Esophagus muscularis mucosa (tissue), 4 donors: ENCODE data around the gene DGCR2. TPM values are rescaled to one million over a fixed set of nuclear protein-coding genes. Genes with fewer than 3 reads are reported as not detected.

Source experiments
- DNase-seq: peaks from one replicate; pipeline ENCODE4 v3.0.0-alpha.2; 2017; ENCODE audit errors: extremely low spot score
- H3K27ac ChIP-seq, 4 donors: fragments of 200-600 bp; sonication (generic); replicated peaks in 1 of 4; 1 replicate in 3 of 4; 2 replicates in 1 of 4; pipeline ENCODE4 v1.5.1; 2016 to 2019; ENCODE audit warnings: mild to moderate bottlenecking in 1 of 4
- H3K27me3 ChIP-seq, 4 donors: fragments of 200-600 bp; sonication (generic); one replicate each; pipeline versions ENCODE4 v1.5.1 to v1.6.0; 2016 to 2019
- H3K36me3 ChIP-seq, 4 donors: fragments of 200-600 bp; sonication (generic); one replicate each; pipeline ENCODE4 v1.5.1; 2016 to 2019
- H3K4me1 ChIP-seq, 4 donors: fragments of 200-600 bp; sonication (generic); one replicate each; pipeline ENCODE4 v1.5.1; 2016 to 2019
- H3K4me3 ChIP-seq, 4 donors: fragments of 200-600 bp; sonication (generic); 1 replicate in 2 of 4; 2 replicates in 2 of 4; pipeline ENCODE4 v1.5.1; 2016 to 2019; ENCODE audit warnings: mild to moderate bottlenecking in 4 of 4, moderate library complexity in 1 of 4
- H3K9me3 ChIP-seq, 4 donors: fragments of 200-600 bp; sonication (generic); 1 replicate in 3 of 4; 2 replicates in 1 of 4; pipeline ENCODE4 v1.5.1; 2016 to 2019
- EP300 ChIP-seq: sonication (generic); formaldehyde crosslinking; IDR thresholded peaks from one replicate; pipeline ENCODE4 v1.6.1; 2017; ENCODE audit warnings: antibody characterized with exemption
- POLR2A ChIP-seq: fragments of 450-650 bp; IDR thresholded peaks from one replicate; pipeline ENCODE4 v1.6.1; 2017; ENCODE audit warnings: antibody characterized with exemption, moderate library complexity, mild to moderate bottlenecking, low read depth
- POLR2AphosphoS5 ChIP-seq, 2 donors: sonication (generic); formaldehyde crosslinking; IDR thresholded peaks; one replicate each; pipeline ENCODE4 v1.6.1; 2017; ENCODE audit warnings: antibody characterized with exemption in 2 of 2
- WGBS: methylation state at CpG from one replicate; pipeline ENCODE4 v1.1.5; 2018; 5-methylcytosine and 5-hydroxymethylcytosine counted together
- intact Hi-C: fragments of 100-400 bp; cut with DNase I; formaldehyde crosslinking; loops from one replicate; pipeline ENCODE4 v1.15.1; 2023
- total RNA-seq, 4 donors: library from RNA; depleted of rRNA; stranded (reverse); fragments of >200 nt; gene quantifications; one replicate each; pipeline versions ENCODE4 v1.1.0 to v1.2.1, GENCODE V29; 2016
- TF ChIP-seq, protein P1 (sequence below), 3 experiments: fragments of 200-600 bp in 2 of 3; fragments of 450-650 bp in 1 of 3; sonication (generic) in 2 of 3; IDR thresholded peaks; one replicate each; pipeline ENCODE4 v1.5.1; 2017 to 2019; ENCODE audit warnings: antibody characterized with exemption in 3 of 3, mild to moderate bottlenecking in 2 of 3, moderate library complexity in 1 of 3

Gene DGCR2
- total RNA-seq, 4 donors from 2014 or later = 45.7 to 79.6 (median 65.4) TPM

DNA sequence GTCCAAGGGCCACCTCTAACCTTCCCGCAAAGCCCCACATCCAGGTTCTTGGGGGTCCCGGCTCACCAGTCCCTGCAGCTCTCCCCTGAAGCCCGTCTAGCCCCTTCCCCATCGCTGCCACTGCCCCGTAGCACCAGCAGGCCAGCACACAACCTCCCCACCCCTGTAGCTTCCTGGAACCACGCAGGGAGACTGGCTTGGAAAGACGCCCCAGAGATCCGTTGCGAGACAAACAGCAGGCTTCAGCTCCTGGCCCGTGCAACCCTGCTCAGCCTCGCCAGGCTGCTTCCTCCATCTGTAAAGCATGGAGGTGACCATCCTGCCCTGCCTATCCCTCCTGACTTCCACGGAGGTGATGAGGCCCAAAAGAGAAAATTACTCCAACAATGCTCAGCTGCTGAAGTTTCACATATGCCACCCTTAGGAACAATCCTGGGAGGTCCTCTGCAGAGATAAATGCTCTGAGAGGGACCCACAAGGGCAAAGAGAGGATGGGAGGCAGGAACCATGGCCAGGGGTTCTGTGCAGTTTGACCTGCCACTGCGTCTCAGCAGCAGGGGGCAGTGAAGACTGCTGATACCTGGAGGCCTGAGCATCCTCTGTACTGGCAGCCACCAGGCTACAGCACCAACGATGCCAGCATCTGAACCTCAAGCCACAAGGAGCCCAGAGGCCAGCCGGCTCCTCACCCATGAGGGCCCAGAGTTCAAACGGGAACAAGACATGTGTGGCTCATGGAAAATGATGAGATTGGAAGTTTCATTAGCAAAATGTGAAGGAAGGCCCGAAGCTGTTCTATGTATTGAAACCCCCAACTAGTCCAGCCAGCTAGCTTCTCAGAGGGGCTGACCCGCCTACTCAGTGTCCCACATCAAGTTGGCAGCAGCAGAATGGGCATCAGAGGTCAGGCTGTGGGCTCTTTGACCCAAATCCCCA, 16.1 kb downstream of the DGCR2 start:
- H3K27ac ChIP-seq = peak overlapping the region in 1 of 4 donors; percentile 36
- peaks cover 57 to 78% (median 74%) of the 10 kb centered on the region in 4 donors for H3K4me1 ChIP-seq
- DNase-seq = no peak
- H3K4me3 ChIP-seq = no peak overlapping the region
- H3K27me3 ChIP-seq = no peaks in the 10 kb centered on the region
- intact Hi-C loops = no loop called here
- H3K36me3 ChIP-seq = peaks cover 0 to 1% (median 0%) of the 10 kb centered on the region in 4 donors
- WGBS = 70% methylated on average over 15 of the region's 18 CpGs
- TF ChIP-seq, protein P1, sequence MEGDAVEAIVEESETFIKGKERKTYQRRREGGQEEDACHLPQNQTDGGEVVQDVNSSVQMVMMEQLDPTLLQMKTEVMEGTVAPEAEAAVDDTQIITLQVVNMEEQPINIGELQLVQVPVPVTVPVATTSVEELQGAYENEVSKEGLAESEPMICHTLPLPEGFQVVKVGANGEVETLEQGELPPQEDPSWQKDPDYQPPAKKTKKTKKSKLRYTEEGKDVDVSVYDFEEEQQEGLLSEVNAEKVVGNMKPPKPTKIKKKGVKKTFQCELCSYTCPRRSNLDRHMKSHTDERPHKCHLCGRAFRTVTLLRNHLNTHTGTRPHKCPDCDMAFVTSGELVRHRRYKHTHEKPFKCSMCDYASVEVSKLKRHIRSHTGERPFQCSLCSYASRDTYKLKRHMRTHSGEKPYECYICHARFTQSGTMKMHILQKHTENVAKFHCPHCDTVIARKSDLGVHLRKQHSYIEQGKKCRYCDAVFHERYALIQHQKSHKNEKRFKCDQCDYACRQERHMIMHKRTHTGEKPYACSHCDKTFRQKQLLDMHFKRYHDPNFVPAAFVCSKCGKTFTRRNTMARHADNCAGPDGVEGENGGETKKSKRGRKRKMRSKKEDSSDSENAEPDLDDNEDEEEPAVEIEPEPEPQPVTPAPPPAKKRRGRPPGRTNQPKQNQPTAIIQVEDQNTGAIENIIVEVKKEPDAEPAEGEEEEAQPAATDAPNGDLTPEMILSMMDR (IDR thresholded peaks at IDR 0.05) = no peak
- TF ChIP-seq EP300 (no peak), POLR2A (no peak), POLR2AphosphoS5 (IDR thresholded peaks at IDR 0.05) (no peak)
- H3K9me3 ChIP-seq = no peaks in the 10 kb centered on the region

DNA sequence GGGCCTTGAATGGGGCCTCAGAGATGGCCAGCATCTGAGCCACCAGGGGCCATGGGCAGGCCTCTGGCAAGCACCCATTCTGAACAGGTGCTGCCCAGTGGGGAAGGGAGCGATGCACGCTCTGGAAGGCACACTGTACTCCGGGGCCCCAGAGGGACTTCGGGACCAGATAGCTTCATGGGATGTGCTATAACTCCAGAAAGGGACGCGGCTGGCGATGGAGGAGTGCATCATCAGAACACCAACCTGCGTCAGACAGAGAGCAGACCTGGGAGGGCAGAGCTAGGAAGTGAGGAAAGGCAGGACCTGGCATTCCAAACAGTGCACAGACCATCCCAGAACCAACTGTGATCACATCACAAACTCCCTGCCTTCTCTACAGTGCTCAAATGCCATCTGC, 16.8 kb downstream of the DGCR2 start:
- no peak for DNase-seq
- Histone ChIP-seq H3K4me3 (no peak overlapping the region), H3K36me3 (peaks cover 0 to 3% (median 0%) of the 10 kb centered on the region in 4 donors), H3K27ac (peak overlapping the region in 1 of 4 donors; percentile 36), H3K9me3 (no peaks in the 10 kb centered on the region), H3K4me1 (peaks cover 52 to 71% (median 68%) of the 10 kb centered on the region in 4 donors), H3K27me3 (no peaks in the 10 kb centered on the region)
- TF ChIP-seq, protein P1 (IDR thresholded peaks at IDR 0.05) = no peak
- no peak for TF ChIP-seq POLR2A
- TF ChIP-seq POLR2AphosphoS5 (IDR thresholded peaks at IDR 0.05) = no peak
- no peak for TF ChIP-seq EP300
- intact Hi-C loops = no loop called here
- WGBS = 100% methylated on average over 2 of the region's 8 CpGs

DNA sequence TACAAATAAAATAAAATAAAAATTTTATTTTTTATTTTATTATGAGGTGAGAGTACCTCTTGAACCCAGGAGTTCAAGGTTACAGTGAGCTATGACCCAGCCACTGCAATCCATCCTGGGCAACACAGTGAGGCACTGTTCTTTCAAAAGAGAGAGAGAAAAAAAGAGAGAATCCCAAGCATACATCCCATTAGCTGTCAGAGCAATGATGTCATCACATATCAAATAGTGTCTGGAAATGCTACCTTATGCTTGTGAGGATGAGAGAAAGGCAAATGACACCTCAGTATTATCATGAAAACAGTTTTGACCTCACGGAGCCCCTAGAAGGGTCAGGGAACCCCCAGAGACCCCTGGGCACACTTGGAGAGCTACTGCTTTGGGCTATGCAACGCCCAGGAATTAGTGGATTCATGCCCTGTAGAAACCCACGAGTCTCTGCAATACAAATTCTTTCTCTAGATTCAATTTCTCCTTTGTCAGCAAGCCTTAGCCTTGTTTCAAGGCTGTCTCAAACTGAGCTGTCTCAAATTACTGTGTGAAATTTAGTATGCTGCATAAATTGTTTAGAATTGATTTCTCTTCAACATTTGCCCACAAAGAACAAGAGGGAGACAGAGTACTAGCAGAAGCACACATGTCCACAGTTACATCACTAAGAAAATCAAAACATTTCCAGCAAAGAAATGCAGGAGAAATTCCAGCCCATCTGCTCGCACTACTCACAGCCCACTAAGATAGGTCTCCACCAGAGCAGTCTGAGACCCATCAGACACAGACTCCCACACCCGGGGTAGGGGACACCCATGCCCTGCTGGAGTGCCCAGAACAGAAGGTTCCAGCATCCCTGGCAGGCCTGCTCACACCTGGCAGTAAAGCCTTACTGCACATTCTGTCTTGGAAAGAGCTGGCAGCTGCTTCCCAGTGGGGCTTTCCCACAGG, 18.1 kb downstream of the DGCR2 start:
- Histone ChIP-seq H3K36me3 (peaks cover 0 to 3% (median 0%) of the 10 kb centered on the region in 4 donors), H3K4me3 (no peak overlapping the region), H3K9me3 (no peaks in the 10 kb centered on the region), H3K4me1 (peaks cover 39 to 58% (median 55%) of the 10 kb centered on the region in 4 donors), H3K27me3 (no peaks in the 10 kb centered on the region), H3K27ac (peak overlapping the region in 3 of 4 donors; percentile 6 to 49 (median 25))
- intact Hi-C loops = no loop called here
- 51% methylated on average over 5 of the region's 5 CpGs for WGBS
- no peak for DNase-seq
- no peak for TF ChIP-seq POLR2AphosphoS5 (IDR thresholded peaks at IDR 0.05)
- TF ChIP-seq, protein P1 (IDR thresholded peaks at IDR 0.05) = no peak
- no peak for TF ChIP-seq POLR2A
- no peak for TF ChIP-seq EP300

DNA sequence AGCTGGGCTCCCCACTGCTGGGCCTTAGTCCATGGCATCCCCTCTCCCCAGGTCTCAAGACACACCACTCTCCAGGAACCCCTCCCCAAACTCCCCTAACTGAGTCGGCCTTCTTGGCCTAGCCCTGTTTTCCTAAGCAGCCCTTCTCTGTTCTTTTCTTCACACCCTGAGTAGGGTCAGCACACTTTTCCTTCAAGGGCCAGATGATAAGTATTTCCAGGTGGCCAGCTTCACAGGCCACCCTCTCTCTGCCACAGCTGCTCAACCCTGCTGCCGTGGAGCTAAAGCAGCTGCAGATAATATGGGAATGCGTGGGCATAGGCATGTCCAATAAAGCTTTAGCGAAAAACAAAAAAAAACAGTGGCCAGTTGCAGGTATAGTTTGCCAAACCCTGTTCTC, 24.1 kb downstream of the DGCR2 start:
- Histone ChIP-seq H3K36me3 (peaks cover 0 to 9% (median 5%) of the 10 kb centered on the region in 4 donors), H3K9me3 (no peaks in the 10 kb centered on the region), H3K4me3 (no peak overlapping the region), H3K27me3 (no peaks in the 10 kb centered on the region), H3K4me1 (peaks cover 0 to 8% (median 3%) of the 10 kb centered on the region in 4 donors), H3K27ac (no peak overlapping the region)
- DNase-seq = no peak
- TF ChIP-seq EP300 = no peak
- no peak for TF ChIP-seq POLR2AphosphoS5 (IDR thresholded peaks at IDR 0.05)
- no peak for TF ChIP-seq POLR2A
- TF ChIP-seq, protein P1 (IDR thresholded peaks at IDR 0.05) = no peak
- intact Hi-C loops = no loop called here
- WGBS = 69% methylated on average over 4 of the region's 4 CpGs
